NCI-H748 (cell line): ENCODE data around the gene NT5C3B.
"Not testable (repeated sequence)": the region's sequence is repeated elsewhere in the genome, so short reads cannot be mapped to it uniquely, and the experiment has no call there.

Source experiments
- DNase-seq: peaks from one replicate; lab custom pipeline; 2025; ENCODE audit not compliant: unreplicated experiment; lab: John Stamatoyannopoulos, UW

Gene NT5C3B

DNA sequence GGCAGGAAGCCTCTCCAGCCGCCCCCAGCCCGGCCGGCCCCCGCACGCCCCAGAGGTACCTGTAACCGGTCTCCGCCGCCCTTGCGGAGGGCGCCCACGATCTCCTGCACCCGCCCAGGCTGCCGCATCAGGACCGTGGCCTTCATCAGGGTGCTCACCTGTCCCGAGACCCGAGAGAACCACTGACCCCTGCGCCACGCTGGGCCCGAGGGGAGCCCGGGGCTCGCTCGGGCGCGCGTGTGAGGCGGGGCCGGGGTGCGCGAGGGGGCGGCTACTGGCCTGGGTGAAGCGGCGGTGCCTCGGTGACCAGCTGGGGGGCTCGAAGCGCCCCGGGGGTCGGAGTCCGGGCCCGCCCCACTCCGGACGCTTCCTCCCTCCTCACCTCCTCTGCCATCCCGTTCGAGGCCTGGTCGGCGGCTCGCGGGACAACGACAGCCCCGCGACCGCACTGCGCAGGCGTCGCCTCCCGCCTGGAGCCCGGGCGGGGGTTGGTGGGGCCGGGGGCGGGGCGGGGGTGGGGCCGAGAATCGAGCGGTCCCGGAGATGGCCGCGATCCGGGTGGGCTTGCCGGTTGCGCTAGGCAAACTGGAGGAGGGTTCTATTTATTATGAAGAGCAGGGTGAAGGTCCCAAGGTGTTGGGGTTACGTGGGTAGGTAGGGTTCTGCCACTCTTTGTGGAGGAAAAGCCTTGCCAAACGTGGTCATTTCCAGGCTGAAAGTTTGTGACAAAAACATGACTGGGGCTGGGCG lies at the start of gene NT5C3B:
TSS of gene NT5C3B (minus strand) at position 433 of the 750 bp plus-strand sequence. CDS start at position 394, 39 bp downstream.
- DNase-seq = peak; percentile 53

DNA sequence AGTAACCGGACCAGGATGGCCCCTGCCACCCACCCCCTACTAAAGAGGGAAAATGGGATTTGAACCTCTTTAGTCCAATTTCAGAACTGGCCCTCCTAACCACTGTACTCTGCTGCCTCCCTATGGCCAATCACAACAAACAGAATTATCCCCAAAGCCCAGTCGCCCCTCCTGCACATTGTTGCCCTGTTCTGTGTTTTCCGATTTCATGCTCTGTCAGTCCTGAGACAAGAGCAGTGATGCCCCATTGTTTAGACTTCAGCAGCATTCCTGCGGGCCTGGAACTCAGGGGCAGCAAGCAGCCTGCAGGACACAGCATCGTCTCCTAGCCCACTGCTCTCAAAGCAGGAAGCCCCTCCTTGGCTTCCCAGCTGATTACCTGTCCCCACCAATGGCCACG lies 49.7 kb upstream of the NT5C3B start:
- DNase-seq = no peak

DNA sequence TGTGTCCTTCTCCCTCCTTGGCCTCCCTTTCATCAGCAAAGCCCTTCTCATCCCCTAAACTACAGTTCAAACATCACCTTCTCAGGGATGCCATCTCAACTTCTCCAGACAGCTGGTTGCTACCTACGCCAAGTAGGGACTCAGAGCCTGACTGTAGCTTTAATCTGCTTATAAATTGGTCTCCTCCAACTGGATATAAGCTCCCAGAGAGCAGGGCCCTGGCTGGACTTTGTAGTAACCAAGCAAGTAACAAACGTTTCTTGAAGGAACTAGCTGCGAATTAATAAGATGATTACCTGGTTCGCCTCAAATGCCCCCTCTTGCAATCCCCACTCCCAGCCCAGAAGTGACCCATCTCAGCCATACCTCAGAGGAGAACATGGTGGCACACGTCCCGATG lies 46.7 kb upstream of the NT5C3B start:
- DNase-seq = no peak

DNA sequence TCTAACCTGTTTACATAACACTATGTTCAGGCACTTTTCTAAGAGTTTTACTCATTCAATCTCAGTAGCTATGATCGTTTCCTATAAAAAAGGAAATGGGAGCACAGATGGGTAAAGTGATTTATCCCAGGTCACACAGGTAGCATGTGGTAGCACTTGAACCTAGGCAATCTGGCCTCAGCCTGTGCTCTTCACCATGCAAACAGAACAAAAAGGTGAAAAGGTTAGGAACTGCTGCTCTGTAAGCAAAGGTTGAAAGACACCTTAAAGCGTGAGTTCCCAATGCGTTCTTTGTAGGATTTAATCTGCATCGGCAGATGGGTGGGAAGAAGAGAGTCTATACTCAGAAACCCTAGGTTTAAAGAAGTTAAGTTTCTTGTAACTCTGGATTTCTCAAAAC lies 44.1 kb upstream of the NT5C3B start:
- no peak for DNase-seq

GRCh38 chr17:41874293-41874670 lies 38.2 kb upstream of the NT5C3B start:
- not testable (repeated sequence) for DNase-seq

DNA sequence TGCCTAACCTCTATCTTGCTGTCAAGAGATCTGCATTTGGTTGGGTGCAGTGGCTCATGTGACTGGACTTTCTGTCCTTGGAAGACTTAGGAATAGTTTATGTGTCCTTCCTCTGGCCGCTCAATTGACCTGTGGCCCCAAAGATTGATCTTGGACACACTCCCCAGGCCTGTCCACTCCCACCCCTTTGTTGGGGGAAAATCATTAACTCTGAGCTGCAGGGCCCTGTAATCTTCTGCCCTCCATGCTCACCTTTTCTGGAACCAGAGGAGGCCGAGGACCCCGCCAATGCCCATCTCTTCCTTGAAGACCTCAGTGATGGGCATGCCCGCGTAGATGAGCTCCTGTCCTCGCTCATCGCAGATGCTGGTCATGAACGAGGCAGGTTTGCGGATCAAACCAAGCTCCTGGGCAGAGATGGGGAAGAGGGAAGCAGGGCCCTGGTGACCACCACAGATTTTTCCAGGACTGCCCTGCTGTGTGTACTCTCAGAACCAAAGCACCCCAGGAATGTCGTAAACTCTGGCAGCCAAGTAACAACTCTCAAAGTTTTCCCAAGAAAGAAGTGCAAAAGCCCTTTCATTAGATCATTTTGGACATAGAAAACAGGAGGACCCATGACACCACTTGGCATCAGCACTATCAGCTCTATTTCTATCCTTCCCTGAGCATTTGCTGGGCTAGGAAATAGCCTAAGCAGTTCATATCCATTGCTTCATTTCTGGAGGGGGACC lies 37.7 kb upstream of the NT5C3B start:
- no peak for DNase-seq

DNA sequence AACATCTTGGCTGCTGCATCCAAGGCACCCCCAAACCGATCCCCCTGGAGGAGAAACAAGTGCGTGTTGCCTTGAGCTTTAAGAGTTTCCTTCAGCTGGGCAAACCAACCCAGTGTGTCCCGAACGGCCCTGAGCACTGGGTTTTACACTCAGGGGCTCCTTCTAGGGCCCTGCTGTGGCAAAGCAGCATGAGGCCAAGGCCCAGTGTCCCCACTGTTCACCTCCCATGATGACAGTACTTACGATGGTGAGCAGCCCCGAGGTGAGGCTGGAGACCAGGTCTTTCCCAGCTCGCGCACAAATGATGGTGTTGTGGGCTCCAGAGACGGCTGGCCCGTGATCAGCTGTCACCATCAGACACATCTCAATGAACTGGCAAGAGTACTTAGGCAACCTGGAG lies 35.8 kb upstream of the NT5C3B start:
- DNase-seq = no peak

GRCh38 chr17:41870627-41871026 lies 34.6 kb upstream of the NT5C3B start:
- DNase-seq = no peak

- DNase-seq = no peak
Observed at GRCh38 chr17:41870097-41870496, 34.1 kb upstream of the NT5C3B start.

DNA sequence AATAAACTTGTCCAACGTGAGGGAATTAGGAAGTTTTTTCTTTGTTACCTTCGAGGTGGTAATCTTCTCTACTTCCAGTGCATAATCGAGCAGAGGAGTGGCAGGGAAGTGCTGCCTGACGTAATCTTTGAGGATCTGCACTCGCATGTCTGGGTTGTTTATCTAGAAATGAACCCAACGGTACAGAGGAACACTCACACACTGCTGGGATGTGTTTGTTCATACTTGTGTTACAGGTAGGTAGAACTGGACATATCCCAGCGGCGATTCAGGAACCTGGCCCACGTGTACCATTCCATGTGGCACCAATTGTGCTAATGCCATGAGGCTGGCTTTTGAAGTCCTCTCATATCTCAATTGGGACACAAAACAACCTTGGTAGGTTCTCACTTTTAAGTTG lies 33.4 kb upstream of the NT5C3B start:
- DNase-seq = no peak

- DNase-seq = no peak
Observed at GRCh38 chr17:41868568-41868967, 32.5 kb upstream of the NT5C3B start.

- DNase-seq = no peak
Observed at GRCh38 chr17:41865596-41865893, 29.5 kb upstream of the NT5C3B start.

- DNase-seq = peak; percentile 92
Observed at GRCh38 chr17:41864836-41865595, 29.0 kb upstream of the NT5C3B start, which contains the start of gene KLHL11. Gene KLHL11, minus strand, starts transcription at chr17:41865423. Its CDS starts 53 bp downstream, at chr17:41865370.

DNA sequence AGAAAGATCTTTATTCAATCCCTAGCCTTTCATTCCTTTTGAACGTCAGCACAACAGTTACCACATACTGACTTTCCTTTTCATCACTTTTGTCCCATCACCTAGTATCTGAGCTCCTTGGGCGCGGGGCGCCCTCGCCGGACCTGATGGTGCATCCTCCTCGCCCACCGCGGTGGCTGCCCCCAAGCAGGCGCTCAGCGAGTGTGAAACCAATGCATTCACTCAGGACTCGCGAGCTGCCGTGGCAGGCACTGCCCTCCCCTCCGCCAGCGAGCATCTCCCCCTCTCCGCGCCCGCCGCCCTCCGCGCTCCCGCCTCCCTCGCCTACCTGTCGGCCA lies 28.4 kb upstream of the NT5C3B start:
- peak; percentile 76 for DNase-seq

GRCh38 chr17:41863074-41863848 lies 27.2 kb upstream of the NT5C3B start:
- peak; percentile 15 for DNase-seq

DNA sequence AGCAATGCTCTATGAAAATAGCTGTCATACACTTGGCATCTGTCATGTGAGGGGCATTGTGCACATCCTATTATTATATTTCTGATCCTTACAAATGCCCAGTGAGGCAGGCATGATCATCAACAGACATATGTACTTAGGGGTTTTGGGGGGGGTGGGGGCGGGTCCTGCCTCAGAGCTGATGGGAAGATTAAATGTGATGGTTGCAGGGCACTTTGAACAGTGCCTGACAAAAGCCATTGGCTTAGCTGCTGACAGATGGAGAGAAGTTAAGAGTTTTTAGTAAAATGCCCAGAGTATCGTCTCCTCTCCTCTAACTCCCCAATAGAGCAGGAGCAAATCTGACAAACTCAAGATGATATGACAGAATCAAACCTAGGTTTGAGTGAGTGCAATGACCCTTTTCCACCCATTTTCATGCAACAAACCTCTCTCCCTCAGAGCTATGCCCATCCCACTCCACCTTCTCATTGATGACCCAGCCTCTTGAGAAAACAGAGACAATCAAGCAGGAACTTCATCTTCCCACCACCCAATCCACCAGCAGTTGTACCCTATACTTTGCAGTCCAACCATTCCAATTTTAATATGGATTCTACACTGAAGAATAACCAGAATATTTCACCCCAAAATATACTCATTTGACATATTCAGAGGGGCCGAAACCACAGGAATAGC lies 24.4 kb upstream of the NT5C3B start:
- DNase-seq = no peak

- not testable (repeated sequence) for DNase-seq
Observed at GRCh38 chr17:41851382-41851781, 15.3 kb upstream of the NT5C3B start.

DNA sequence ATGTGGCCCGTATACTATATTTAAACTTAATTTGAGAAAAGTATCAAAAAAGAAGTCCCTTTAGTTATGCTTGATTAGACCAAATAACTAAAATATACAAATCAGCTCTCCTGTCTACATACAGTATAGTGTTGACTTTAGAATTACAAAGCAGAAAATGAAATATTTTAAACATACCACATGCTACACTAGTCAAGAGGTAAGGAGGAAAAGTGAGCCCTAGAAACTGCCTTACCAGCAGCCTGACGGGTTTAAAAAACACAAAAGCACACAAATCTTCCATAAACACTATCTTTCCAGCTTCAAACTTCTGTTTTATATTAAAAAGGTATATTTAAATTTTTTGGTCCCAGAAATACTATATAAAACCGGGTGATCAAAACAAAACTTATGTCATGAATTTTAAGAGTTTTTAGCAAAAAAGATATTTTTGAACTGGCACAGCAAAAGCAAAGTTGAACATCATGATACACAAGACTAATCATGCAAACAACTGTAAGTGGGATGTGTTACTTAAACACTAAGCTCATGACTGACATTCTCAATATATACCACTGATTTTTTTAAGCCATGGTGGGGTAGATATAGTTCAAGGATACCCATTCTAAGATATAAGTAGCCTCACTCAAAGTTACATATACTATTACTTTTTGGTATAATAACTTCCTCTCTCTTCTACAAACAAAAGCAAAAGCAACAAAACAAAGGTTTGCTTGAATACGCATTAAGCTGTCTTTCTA lies 13.4 kb upstream of the NT5C3B start:
- DNase-seq = no peak

DNA sequence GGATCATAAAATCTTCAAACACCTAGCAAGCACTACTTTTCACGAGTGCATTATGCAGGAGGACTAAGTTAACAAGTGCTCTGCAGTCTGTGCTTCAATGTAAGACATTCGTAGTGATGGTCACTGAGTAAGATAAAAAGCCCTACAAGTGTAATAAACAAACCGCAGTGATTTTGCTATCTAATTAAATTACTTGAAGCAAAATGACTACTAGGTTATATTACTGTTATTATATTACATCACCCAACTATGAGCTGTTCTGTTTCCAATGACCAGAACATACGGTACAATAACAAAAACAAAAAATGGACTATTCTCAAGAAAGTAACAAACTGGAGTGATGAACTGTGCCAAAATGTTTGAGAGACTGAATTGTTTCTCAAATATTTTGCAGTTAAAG lies 12.8 kb upstream of the NT5C3B start:
- DNase-seq = no peak

DNA sequence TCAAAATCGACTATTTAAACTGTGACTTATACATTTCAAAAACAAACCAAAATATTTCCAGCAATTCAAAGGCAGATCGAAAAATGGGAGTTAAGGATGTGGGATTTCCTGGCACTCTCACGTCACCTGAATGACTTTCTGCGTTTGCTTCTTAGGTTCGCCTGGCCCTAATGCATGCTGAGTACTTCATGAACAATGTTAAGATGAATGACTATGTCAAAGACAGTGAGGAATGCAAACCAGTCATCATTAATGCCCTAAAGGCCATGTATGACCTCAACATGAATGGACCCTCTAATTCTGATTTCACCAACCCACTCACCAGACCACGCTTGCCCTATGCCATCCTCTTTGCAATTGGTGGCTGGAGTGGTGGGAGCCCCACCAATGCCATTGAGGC lies 8.9 kb upstream of the NT5C3B start:
- no peak for DNase-seq
